Vagina (tissue), 2 donors: Measurements from ENCODE around the gene ZDHHC17.

Experiments used
- CTCF ChIP-seq, 3 experiments: fragments of 450-650 bp in 2 of 3; fragments of 200-600 bp in 1 of 3; sonication (generic) in 1 of 3; IDR thresholded peaks; one replicate each; pipeline ENCODE4 v1.5.1; 2017 to 2019; ENCODE audit warnings: antibody characterized with exemption in 3 of 3, mild to moderate bottlenecking in 2 of 3, moderate library complexity in 2 of 3
- POLR2A ChIP-seq, 2 donors: fragments of 450-650 bp; IDR thresholded peaks; one replicate each; pipeline ENCODE4 v1.6.1; 2017; ENCODE audit warnings: antibody characterized with exemption in 2 of 2, mild to moderate bottlenecking in 2 of 2, moderate library complexity in 2 of 2
- POLR2AphosphoS5 ChIP-seq, 2 donors: sonication (generic); formaldehyde crosslinking; IDR thresholded peaks; one replicate each; pipeline ENCODE4 v1.9.0; 2017; ENCODE audit warnings: antibody characterized with exemption in 2 of 2, mild to moderate bottlenecking in 2 of 2, low read depth in 1 of 2; ENCODE audit not compliant: insufficient read depth in 1 of 2

GRCh38 chr12:76898442-76898841 lies 134.5 kb downstream of the ZDHHC17 start:
- TF ChIP-seq CTCF (IDR thresholded peaks at IDR 0.05) (no peak), POLR2A (IDR thresholded peaks at IDR 0.05) (no peak), POLR2AphosphoS5 (IDR thresholded peaks at IDR 0.05; ENCODE audit: insufficient read depth in 1 of 2, low read depth in 1 of 2) (peak in 1 of 2 donors; percentile 8)
